ENCODE results near the gene MLH3.

DNA sequence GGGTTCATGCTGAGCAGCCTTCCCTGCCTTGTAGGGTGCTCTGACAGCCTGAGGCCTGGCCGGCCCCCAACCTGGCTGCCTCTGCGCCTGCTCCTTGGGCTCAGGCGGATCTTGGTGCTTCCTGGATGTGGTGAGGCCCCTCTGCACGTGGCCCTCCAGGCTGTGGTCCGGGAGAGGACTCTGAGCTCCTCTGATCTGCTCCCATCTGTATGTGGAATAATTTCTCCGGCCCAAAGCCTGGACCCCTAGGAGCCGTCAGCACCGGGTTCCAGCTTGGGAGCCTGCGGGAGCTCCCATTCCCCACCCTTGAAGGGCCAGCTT, 69.8 kb downstream of the MLH3 start:
- TF ChIP-seq, protein P1, sequence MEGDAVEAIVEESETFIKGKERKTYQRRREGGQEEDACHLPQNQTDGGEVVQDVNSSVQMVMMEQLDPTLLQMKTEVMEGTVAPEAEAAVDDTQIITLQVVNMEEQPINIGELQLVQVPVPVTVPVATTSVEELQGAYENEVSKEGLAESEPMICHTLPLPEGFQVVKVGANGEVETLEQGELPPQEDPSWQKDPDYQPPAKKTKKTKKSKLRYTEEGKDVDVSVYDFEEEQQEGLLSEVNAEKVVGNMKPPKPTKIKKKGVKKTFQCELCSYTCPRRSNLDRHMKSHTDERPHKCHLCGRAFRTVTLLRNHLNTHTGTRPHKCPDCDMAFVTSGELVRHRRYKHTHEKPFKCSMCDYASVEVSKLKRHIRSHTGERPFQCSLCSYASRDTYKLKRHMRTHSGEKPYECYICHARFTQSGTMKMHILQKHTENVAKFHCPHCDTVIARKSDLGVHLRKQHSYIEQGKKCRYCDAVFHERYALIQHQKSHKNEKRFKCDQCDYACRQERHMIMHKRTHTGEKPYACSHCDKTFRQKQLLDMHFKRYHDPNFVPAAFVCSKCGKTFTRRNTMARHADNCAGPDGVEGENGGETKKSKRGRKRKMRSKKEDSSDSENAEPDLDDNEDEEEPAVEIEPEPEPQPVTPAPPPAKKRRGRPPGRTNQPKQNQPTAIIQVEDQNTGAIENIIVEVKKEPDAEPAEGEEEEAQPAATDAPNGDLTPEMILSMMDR (IDR thresholded peaks at IDR 0.05): no peak
- TF ChIP-seq EZH2 (IDR thresholded peaks at IDR 0.05): no peak
- TF ChIP-seq EZH2phosphoT487 (IDR thresholded peaks at IDR 0.05): no peak

Data from neural progenitor cell (in vitro differentiated cells).